ENCODE data around the gene PRMT1.

The PRMT1 gene

GRCh38 chr19:49730166-49730565, 53.1 kb downstream of the PRMT1 start:
- DNase-seq: no peak
